GM18858 (cell line): Measurements from ENCODE around the gene MEOX2.

Experiments used
- ATAC-seq: cut with Tn5 transposase; IDR thresholded peaks from one replicate; pipeline ENCODE4 v1.9.1; 2021; ENCODE audit not compliant: unreplicated experiment

Gene MEOX2

GRCh38 chr7:15681631-15682030 lies 4.9 kb downstream of the MEOX2 start:
- no peak for ATAC-seq

GRCh38 chr7:15681186-15681585 lies 5.3 kb downstream of the MEOX2 start:
- ATAC-seq = no peak

GRCh38 chr7:15680446-15680845 lies 6.0 kb downstream of the MEOX2 start:
- ATAC-seq = no peak

- ATAC-seq = no peak
Observed at GRCh38 chr7:15679306-15679705, 7.2 kb downstream of the MEOX2 start.

- ATAC-seq = no peak
Observed at GRCh38 chr7:15678653-15679052, 7.8 kb downstream of the MEOX2 start.

- no peak for ATAC-seq
Observed at GRCh38 chr7:15675379-15675778, 11.1 kb downstream of the MEOX2 start.

- ATAC-seq = no peak
Observed at GRCh38 chr7:15674586-15674985, 11.9 kb downstream of the MEOX2 start.

- ATAC-seq = no peak
Observed at GRCh38 chr7:15669443-15670090, 16.9 kb downstream of the MEOX2 start.

GRCh38 chr7:15667991-15668390 lies 18.5 kb downstream of the MEOX2 start:
- no peak for ATAC-seq

GRCh38 chr7:15662451-15662850 lies 24.0 kb downstream of the MEOX2 start:
- ATAC-seq = no peak

GRCh38 chr7:15658247-15658646 lies 28.2 kb downstream of the MEOX2 start:
- no peak for ATAC-seq

GRCh38 chr7:15652776-15653290 lies 33.6 kb downstream of the MEOX2 start:
- ATAC-seq = no peak

GRCh38 chr7:15651693-15652092 lies 34.8 kb downstream of the MEOX2 start:
- no peak for ATAC-seq

- ATAC-seq = no peak
Observed at GRCh38 chr7:15650787-15651186, 35.7 kb downstream of the MEOX2 start.

- no peak for ATAC-seq
Observed at GRCh38 chr7:15648461-15648961, 38.0 kb downstream of the MEOX2 start.

- ATAC-seq = no peak
Observed at GRCh38 chr7:15647309-15647708, 39.2 kb downstream of the MEOX2 start.

GRCh38 chr7:15643000-15643705 lies 43.3 kb downstream of the MEOX2 start:
- ATAC-seq = no peak

GRCh38 chr7:15628876-15629275 lies 57.6 kb downstream of the MEOX2 start:
- ATAC-seq = no peak

GRCh38 chr7:15626041-15626440 lies 60.4 kb downstream of the MEOX2 start:
- ATAC-seq = no peak

- ATAC-seq = no peak
Observed at GRCh38 chr7:15625466-15625865, 61.0 kb downstream of the MEOX2 start.

- no peak for ATAC-seq
Observed at GRCh38 chr7:15621468-15621867, 65.0 kb downstream of the MEOX2 start.

GRCh38 chr7:15620491-15621185 lies 65.8 kb downstream of the MEOX2 start:
- ATAC-seq = no peak
